HepG2 (cell line): ENCODE data around the gene SREBF1. TPM values are rescaled to one million over a fixed set of nuclear protein-coding genes. Genes with fewer than 3 reads are reported as not detected.

Experiments used
- HDAC2 ChIP-seq: sonication (generic); formaldehyde crosslinking; IDR thresholded peaks from 2 replicates; pipeline ENCODE4 v1.4.0; 2020; ENCODE audit warnings: missing genetic modification reagents
- YY1 ChIP-seq: IDR thresholded peaks from 2 replicates; pipeline ENCODE4 v1.6.1; 2011; ENCODE audit warnings: low read length, low read depth, moderate library complexity, mild to moderate bottlenecking; ENCODE audit not compliant: insufficient read depth, insufficient replicate concordance
- ZFP62 ChIP-seq: sonication (generic); formaldehyde crosslinking; IDR thresholded peaks from 2 replicates; pipeline ENCODE4 v1.4.0; 2020; ENCODE audit warnings: missing genetic modification reagents
- ZNF136 ChIP-seq: sonication (generic); formaldehyde crosslinking; IDR thresholded peaks from 2 replicates; pipeline ENCODE4 v1.8.1; 2022; ENCODE audit warnings: low read depth, mild to moderate bottlenecking, moderate library complexity, missing genetic modification reagents
- ZNF350 ChIP-seq: sonication (generic); formaldehyde crosslinking; IDR thresholded peaks from 2 replicates; pipeline ENCODE4 v1.4.0; 2020; ENCODE audit warnings: mild to moderate bottlenecking, low read depth, missing genetic modification reagents, borderline replicate concordance
- polyA plus RNA-seq, 8 experiments: library from polyadenylated mRNA; depleted of rRNA in 3 of 8; stranded (reverse) in 7 of 8; unstranded in 1 of 8; fragments of >200 nt; fragmentation: Illumina TruSeq in 4 of 8; extraction: Trizol in 4 of 8; gene quantifications; 2 replicates each; pipeline versions ENCODE4 v1.2.1 to v1.2.3, GENCODE V29; 2011 to 2016; ENCODE audit warnings: low read depth in 4 of 8, missing spikeins in 1 of 8, mixed read lengths in 1 of 8; ENCODE audit not compliant: insufficient read depth in 1 of 8
- total RNA-seq, 5 experiments: library from RNA; depleted of rRNA; stranded (reverse); fragments of >200 nt; fragmentation: Illumina TruSeq; extraction: Trizol; gene quantifications; 2 replicates each; pipeline ENCODE4 v1.2.3, GENCODE V29; 2016; ENCODE audit warnings: low read depth in 1 of 5
- TF ChIP-seq, protein P1 (sequence below): sonication (generic); formaldehyde crosslinking; IDR thresholded peaks from 2 replicates; pipeline ENCODE4 v1.8.1; 2023; ENCODE audit warnings: mild to moderate bottlenecking, inconsistent platforms, moderate library complexity, missing genetic modification reagents, borderline replicate concordance
- TF ChIP-seq, protein P2 (sequence below): IDR thresholded peaks from 2 replicates; pipeline ENCODE4 v1.6.1; 2016; ENCODE audit warnings: missing compliant biosample characterization, missing genetic modification reagents, borderline replicate concordance
- TF ChIP-seq, protein P3 (sequence below), 2 experiments: fragments of 450-650 bp in 1 of 2; sonication (generic) in 1 of 2; formaldehyde crosslinking; IDR thresholded peaks; 2 replicates each; pipeline versions ENCODE4 v1.5.0 to v1.8.0; 2020 to 2022; ENCODE audit warnings: mild to moderate bottlenecking in 1 of 2, missing genetic modification reagents in 1 of 2
- TF ChIP-seq, protein P4 (sequence below): sonication (generic); formaldehyde crosslinking; IDR thresholded peaks from 2 replicates; pipeline ENCODE4 v1.5.1; 2020; ENCODE audit warnings: missing genetic modification reagents, mild to moderate bottlenecking, borderline replicate concordance
- TF ChIP-seq, protein P5 (sequence below): IDR thresholded peaks from 2 replicates; pipeline ENCODE4 v1.6.1; 2016; ENCODE audit warnings: low read depth, control low read depth
- TF ChIP-seq, protein P6 (sequence below): sonication (generic); formaldehyde crosslinking; IDR thresholded peaks from 2 replicates; pipeline ENCODE4 v1.9.0; 2021; ENCODE audit warnings: missing genetic modification reagents, mild to moderate bottlenecking, borderline replicate concordance
- TF ChIP-seq, protein P7 (sequence below): sonication (generic); formaldehyde crosslinking; IDR thresholded peaks from 2 replicates; pipeline ENCODE4 v1.5.1; 2020; ENCODE audit warnings: missing genetic modification reagents, mild to moderate bottlenecking, borderline replicate concordance

The SREBF1 gene
- total and polyA plus RNA-seq, 2 of the 13 experiments (the other 11 are each of a cell fraction or from before 2014, with no cell fraction given) = 34.3 to 38.0 TPM

DNA sequence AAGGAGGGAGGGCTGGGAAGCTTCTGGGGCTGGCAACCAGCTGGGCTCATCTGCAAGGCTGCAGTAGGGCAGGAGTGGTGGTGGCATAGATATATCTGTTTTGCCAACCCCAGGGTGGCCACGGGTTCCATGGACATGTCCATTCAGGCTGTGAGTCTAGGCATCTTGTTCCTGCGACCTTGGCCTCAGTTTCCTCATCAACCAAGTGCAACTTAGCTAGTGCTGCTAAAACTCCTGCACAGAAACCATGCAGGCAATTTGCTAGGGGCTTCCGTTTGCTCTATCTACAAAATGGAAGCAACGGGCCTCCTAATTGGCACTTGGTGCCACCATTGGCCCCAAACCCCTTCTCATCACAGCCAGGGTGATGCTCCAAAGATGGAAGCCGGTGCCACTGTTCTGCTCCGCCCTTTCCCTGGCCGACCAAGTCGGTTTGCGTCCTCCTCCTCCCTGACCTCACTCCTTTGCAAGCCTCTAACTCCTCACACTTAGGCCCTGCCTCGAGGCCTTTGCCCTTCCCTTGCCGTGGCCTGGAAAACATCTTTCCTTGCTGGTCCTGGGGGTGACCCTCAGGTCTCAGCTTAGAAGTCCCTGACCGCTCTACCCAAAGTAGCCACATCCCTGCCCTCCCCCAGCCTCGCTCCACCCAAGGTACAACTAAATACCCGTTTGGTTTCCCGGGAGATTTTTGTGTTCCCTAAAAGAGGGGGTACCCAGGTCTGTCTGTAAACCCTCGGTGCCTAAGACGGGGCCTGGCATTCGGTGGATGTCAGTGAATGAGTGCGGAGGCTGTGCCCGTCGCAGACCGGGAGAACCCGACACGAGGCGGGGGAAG lies 1.2 kb downstream of the SREBF1 start (continued):
- 0 out of 2 replicates have a peak, but pooled peaks have one; percentile 34 for TF ChIP-seq ZNF350 (CRISPR knock-in tag)
- TF ChIP-seq, protein P1, sequence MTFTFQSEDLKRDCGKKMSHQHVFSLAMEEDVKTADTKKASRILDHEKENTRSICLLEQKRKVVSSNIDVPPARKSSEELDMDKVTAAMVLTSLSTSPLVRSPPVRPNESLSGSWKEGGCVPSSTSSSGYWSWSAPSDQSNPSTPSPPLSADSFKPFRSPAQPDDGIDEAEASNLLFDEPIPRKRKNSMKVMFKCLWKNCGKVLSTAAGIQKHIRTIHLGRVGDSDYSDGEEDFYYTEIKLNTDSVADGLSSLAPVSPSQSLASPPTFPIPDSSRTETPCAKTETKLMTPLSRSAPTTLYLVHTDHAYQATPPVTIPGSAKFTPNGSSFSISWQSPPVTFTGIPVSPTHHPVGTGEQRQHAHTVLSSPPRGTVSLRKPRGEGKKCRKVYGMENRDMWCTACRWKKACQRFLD (CRISPR knock-in tag) = peak; percentile 71
- no peak; the same call in 1 of the 2 replicates for TF ChIP-seq HDAC2 (CRISPR knock-in tag)
- TF ChIP-seq, protein P2, sequence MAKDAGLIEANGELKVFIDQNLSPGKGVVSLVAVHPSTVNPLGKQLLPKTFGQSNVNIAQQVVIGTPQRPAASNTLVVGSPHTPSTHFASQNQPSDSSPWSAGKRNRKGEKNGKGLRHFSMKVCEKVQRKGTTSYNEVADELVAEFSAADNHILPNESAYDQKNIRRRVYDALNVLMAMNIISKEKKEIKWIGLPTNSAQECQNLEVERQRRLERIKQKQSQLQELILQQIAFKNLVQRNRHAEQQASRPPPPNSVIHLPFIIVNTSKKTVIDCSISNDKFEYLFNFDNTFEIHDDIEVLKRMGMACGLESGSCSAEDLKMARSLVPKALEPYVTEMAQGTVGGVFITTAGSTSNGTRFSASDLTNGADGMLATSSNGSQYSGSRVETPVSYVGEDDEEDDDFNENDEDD (CRISPR knock-in tag) = peak; percentile 95; the same call in 1 of the 2 replicates
- TF ChIP-seq, protein P3, sequence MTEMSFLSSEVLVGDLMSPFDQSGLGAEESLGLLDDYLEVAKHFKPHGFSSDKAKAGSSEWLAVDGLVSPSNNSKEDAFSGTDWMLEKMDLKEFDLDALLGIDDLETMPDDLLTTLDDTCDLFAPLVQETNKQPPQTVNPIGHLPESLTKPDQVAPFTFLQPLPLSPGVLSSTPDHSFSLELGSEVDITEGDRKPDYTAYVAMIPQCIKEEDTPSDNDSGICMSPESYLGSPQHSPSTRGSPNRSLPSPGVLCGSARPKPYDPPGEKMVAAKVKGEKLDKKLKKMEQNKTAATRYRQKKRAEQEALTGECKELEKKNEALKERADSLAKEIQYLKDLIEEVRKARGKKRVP (CRISPR knock-in tag; IDR thresholded peaks at IDR 0.05) = 0 out of 4 replicates have a peak, but pooled peaks have one; percentile 32 to 76
- TF ChIP-seq, protein P4, sequence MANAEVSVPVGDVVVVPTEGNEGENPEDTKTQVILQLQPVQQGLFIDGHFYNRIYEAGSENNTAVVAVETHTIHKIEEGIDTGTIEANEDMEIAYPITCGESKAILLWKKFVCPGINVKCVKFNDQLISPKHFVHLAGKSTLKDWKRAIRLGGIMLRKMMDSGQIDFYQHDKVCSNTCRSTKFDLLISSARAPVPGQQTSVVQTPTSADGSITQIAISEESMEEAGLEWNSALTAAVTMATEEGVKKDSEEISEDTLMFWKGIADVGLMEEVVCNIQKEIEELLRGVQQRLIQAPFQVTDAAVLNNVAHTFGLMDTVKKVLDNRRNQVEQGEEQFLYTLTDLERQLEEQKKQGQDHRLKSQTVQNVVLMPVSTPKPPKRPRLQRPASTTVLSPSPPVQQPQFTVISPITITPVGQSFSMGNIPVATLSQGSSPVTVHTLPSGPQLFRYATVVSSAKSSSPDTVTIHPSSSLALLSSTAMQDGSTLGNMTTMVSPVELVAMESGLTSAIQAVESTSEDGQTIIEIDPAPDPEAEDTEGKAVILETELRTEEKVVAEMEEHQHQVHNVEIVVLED (CRISPR knock-in tag) = no peak; the same call in 1 of the 2 replicates
- no peak for TF ChIP-seq YY1
- TF ChIP-seq ZNF136 (CRISPR knock-in tag) = no peak
- TF ChIP-seq, protein P5, sequence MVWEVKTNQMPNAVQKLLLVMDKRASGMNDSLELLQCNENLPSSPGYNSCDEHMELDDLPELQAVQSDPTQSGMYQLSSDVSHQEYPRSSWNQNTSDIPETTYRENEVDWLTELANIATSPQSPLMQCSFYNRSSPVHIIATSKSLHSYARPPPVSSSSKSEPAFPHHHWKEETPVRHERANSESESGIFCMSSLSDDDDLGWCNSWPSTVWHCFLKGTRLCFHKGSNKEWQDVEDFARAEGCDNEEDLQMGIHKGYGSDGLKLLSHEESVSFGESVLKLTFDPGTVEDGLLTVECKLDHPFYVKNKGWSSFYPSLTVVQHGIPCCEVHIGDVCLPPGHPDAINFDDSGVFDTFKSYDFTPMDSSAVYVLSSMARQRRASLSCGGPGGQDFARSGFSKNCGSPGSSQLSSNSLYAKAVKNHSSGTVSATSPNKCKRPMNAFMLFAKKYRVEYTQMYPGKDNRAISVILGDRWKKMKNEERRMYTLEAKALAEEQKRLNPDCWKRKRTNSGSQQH (CRISPR knock-in tag) = no peak
- TF ChIP-seq ZFP62 = no peak
- TF ChIP-seq, protein P6, sequence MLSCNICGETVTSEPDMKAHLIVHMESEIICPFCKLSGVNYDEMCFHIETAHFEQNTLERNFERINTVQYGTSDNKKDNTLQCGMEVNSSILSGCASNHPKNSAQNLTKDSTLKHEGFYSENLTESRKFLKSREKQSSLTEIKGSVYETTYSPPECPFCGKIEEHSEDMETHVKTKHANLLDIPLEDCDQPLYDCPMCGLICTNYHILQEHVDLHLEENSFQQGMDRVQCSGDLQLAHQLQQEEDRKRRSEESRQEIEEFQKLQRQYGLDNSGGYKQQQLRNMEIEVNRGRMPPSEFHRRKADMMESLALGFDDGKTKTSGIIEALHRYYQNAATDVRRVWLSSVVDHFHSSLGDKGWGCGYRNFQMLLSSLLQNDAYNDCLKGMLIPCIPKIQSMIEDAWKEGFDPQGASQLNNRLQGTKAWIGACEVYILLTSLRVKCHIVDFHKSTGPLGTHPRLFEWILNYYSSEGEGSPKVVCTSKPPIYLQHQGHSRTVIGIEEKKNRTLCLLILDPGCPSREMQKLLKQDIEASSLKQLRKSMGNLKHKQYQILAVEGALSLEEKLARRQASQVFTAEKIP = no peak
- TF ChIP-seq, protein P7, sequence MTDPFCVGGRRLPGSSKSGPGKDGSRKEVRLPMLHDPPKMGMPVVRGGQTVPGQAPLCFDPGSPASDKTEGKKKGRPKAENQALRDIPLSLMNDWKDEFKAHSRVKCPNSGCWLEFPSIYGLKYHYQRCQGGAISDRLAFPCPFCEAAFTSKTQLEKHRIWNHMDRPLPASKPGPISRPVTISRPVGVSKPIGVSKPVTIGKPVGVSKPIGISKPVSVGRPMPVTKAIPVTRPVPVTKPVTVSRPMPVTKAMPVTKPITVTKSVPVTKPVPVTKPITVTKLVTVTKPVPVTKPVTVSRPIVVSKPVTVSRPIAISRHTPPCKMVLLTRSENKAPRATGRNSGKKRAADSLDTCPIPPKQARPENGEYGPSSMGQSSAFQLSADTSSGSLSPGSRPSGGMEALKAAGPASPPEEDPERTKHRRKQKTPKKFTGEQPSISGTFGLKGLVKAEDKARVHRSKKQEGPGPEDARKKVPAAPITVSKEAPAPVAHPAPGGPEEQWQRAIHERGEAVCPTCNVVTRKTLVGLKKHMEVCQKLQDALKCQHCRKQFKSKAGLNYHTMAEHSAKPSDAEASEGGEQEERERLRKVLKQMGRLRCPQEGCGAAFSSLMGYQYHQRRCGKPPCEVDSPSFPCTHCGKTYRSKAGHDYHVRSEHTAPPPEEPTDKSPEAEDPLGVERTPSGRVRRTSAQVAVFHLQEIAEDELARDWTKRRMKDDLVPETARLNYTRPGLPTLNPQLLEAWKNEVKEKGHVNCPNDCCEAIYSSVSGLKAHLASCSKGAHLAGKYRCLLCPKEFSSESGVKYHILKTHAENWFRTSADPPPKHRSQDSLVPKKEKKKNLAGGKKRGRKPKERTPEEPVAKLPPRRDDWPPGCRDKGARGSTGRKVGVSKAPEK = no peak; the same call in 1 of the 2 replicates
